Immature natural killer cell (primary cell): Measurements from ENCODE around the gene CRYGA. TPM values are rescaled to one million over a fixed set of nuclear protein-coding genes. Genes with fewer than 3 reads are reported as not detected.
"Not testable (repeated sequence)": the region's sequence is repeated elsewhere in the genome, so short reads cannot be mapped to it uniquely, and the experiment has no call there.

ENCODE experiments used
- DNase-seq, 3 donors: peaks; one replicate each; pipeline ENCODE4 v3.0.0; 2022; ENCODE audit warnings: mixed read lengths in 1 of 3
- H3K27ac Mint-ChIP-seq, 6 donors: one replicate each; pipeline ENCODE4 v1.8.0; 2020; ENCODE audit warnings: mixed read lengths in 6 of 6, mild to moderate bottlenecking in 5 of 6, inconsistent platforms in 4 of 6, moderate library complexity in 3 of 6
- H3K27me3 Mint-ChIP-seq, 3 donors: one replicate each; pipeline ENCODE4 v1.8.0; 2020 to 2021; ENCODE audit warnings: low read depth in 3 of 3, mild to moderate bottlenecking in 3 of 3, mixed read lengths in 3 of 3, moderate library complexity in 3 of 3, inconsistent platforms in 1 of 3
- H3K36me3 Mint-ChIP-seq, 3 donors: one replicate each; pipeline ENCODE4 v1.8.0; 2020; ENCODE audit warnings: mixed read lengths in 3 of 3, inconsistent platforms in 2 of 3, mild to moderate bottlenecking in 2 of 3
- H3K4me1 Mint-ChIP-seq, 2 donors: one replicate each; pipeline ENCODE4 v1.8.0; 2020; ENCODE audit warnings: inconsistent platforms in 2 of 2, mild to moderate bottlenecking in 2 of 2, mixed read lengths in 2 of 2, moderate library complexity in 1 of 2
- H3K4me3 Mint-ChIP-seq, 5 donors: one replicate each; pipeline ENCODE4 v1.8.0; 2020; ENCODE audit warnings: mild to moderate bottlenecking in 5 of 5, mixed read lengths in 5 of 5, inconsistent platforms in 3 of 5, moderate library complexity in 3 of 5
- H3K9me3 Mint-ChIP-seq, 6 donors: one replicate each; pipeline ENCODE4 v1.8.0; 2020; ENCODE audit warnings: mild to moderate bottlenecking in 6 of 6, mixed read lengths in 6 of 6, inconsistent platforms in 4 of 6, moderate library complexity in 3 of 6
- polyA plus RNA-seq, 3 donors: library from polyadenylated mRNA; unstranded; fragments of 300-500 nt; fragmentation: Illumina TruSeq; gene quantifications; one replicate each; pipeline ENCODE4 v1.2.3, GENCODE V29; 2021

Gene CRYGA
- polyA plus RNA-seq, 3 donors from 2014 or later, result not detected

- Mint-ChIP-seq H3K27me3 (peaks cover 5 to 14% (median 7%) of the 10 kb centered on the region in 3 donors), H3K9me3 (no peaks in the 10 kb centered on the region), H3K27ac (no peak overlapping the region), H3K4me1 (peaks cover 8 to 11% of the 10 kb centered on the region in 2 donors), H3K4me3 (no peak overlapping the region), H3K36me3 (no peaks in the 10 kb centered on the region)
- DNase-seq, result no peak
Measured at GRCh38 chr2:208128136-208128535, 35.3 kb downstream of the CRYGA start.

GRCh38 chr2:208127090-208127489 lies 36.3 kb downstream of the CRYGA start:
- no peak overlapping the region for H3K4me3 Mint-ChIP-seq
- DNase-seq, result no peak
- H3K4me1 Mint-ChIP-seq, result peaks cover 8 to 11% of the 10 kb centered on the region in 2 donors
- H3K36me3 Mint-ChIP-seq, result no peaks in the 10 kb centered on the region
- no peak overlapping the region for H3K27ac Mint-ChIP-seq
- H3K27me3 Mint-ChIP-seq, result peaks cover 3 to 14% (median 7%) of the 10 kb centered on the region in 3 donors
- no peaks in the 10 kb centered on the region for H3K9me3 Mint-ChIP-seq

- no peak for DNase-seq
- H3K9me3 Mint-ChIP-seq, result no peaks in the 10 kb centered on the region
- H3K27me3 Mint-ChIP-seq, result peaks cover 5 to 14% (median 7%) of the 10 kb centered on the region in 3 donors
- H3K4me3 Mint-ChIP-seq, result no peak overlapping the region
- peaks cover 8 to 11% of the 10 kb centered on the region in 2 donors for H3K4me1 Mint-ChIP-seq
- no peaks in the 10 kb centered on the region for H3K36me3 Mint-ChIP-seq
- H3K27ac Mint-ChIP-seq, result no peak overlapping the region
Measured at GRCh38 chr2:208125251-208125650, 38.1 kb downstream of the CRYGA start.

- H3K4me1 Mint-ChIP-seq, result peaks cover 8 to 11% of the 10 kb centered on the region in 2 donors
- H3K36me3 Mint-ChIP-seq, H3K27ac Mint-ChIP-seq, H3K9me3 Mint-ChIP-seq: not testable (repeated sequence)
- peak in 2 of 3 donors; percentile 2 to 6 for DNase-seq
- peak within 1 kb of the TSS in 3 of 5 donors; percentile 22 to 68 (median 44) for H3K4me3 Mint-ChIP-seq
- H3K27me3 Mint-ChIP-seq, result peaks cover 5 to 14% (median 7%) of the 10 kb centered on the region in 3 donors
Measured at GRCh38 chr2:208124013-208124715, 39.2 kb downstream of the CRYGA start, which contains the start of gene CRYGD. Gene CRYGD (minus strand): TSS chr2:208124524. CDS start chr2:208124473, 51 bp downstream.

- no peak for DNase-seq
- no peak overlapping the region for H3K27ac Mint-ChIP-seq
- peaks cover 5 to 13% (median 9%) of the 10 kb centered on the region in 3 donors for H3K27me3 Mint-ChIP-seq
- no peak overlapping the region for H3K4me3 Mint-ChIP-seq
- H3K36me3 Mint-ChIP-seq, result no peaks in the 10 kb centered on the region
- peaks cover 8 to 11% of the 10 kb centered on the region in 2 donors for H3K4me1 Mint-ChIP-seq
- H3K9me3 Mint-ChIP-seq, result no peaks in the 10 kb centered on the region
Measured at GRCh38 chr2:208122248-208122647, 41.1 kb downstream of the CRYGA start.

GRCh38 chr2:208118918-208119317 lies 44.5 kb downstream of the CRYGA start:
- no peak overlapping the region for H3K4me3 Mint-ChIP-seq
- DNase-seq, result no peak
- no peaks in the 10 kb centered on the region for H3K36me3 Mint-ChIP-seq
- no peaks in the 10 kb centered on the region for H3K9me3 Mint-ChIP-seq
- H3K27ac Mint-ChIP-seq, result no peak overlapping the region
- peaks cover 0 to 3% (median 2%) of the 10 kb centered on the region in 3 donors for H3K27me3 Mint-ChIP-seq
- peaks cover 3% of the 10 kb centered on the region in 2 donors for H3K4me1 Mint-ChIP-seq

GRCh38 chr2:208117390-208117789 lies 46.0 kb downstream of the CRYGA start:
- H3K9me3 Mint-ChIP-seq, H3K4me3 Mint-ChIP-seq, DNase-seq, H3K4me1 Mint-ChIP-seq, H3K36me3 Mint-ChIP-seq, H3K27ac Mint-ChIP-seq, H3K27me3 Mint-ChIP-seq: not testable (repeated sequence)

GRCh38 chr2:208112969-208113368 lies 50.4 kb downstream of the CRYGA start:
- H3K36me3 Mint-ChIP-seq, result no peaks in the 10 kb centered on the region

GRCh38 chr2:208112273-208112745 lies 51.1 kb downstream of the CRYGA start:
- not testable (repeated sequence) for DNase-seq, H3K4me3 Mint-ChIP-seq, H3K4me1 Mint-ChIP-seq, H3K27me3 Mint-ChIP-seq, H3K9me3 Mint-ChIP-seq, H3K27ac Mint-ChIP-seq, H3K36me3 Mint-ChIP-seq

More at GRCh38 chr2:208112969-208113368, 50.4 kb downstream of the CRYGA start:
- Mint-ChIP-seq H3K4me3 (no peak overlapping the region), H3K9me3 (no peaks in the 10 kb centered on the region), H3K27ac (no peak overlapping the region), H3K27me3 (peaks cover 0 to 6% (median 5%) of the 10 kb centered on the region in 3 donors), H3K4me1 (no peaks in the 10 kb centered on the region)
- DNase-seq, result no peak

Other genes with a start within 250 kb of the CRYGA start
- 1 to 10 TPM; 2.8 to 6.5 (median 3.1) TPM for gene PLEKHM3, start 138.1 kb downstream of the CRYGA start, polyA plus RNA-seq
- not detected for gene CRYGD, start 39.1 kb downstream of the CRYGA start, polyA plus RNA-seq
- not detected for gene CRYGC, start 33.8 kb downstream of the CRYGA start, polyA plus RNA-seq
- gene CRYGB, start 17.4 kb downstream of the CRYGA start, polyA plus RNA-seq, result not detected
- not detected for gene C2orf80, start 26.4 kb upstream of the CRYGA start, polyA plus RNA-seq
- 10 to 100 TPM in 2 of 3 donors, 1 to 10 TPM in 1; 5.2 to 10.7 (median 10.6) TPM for gene IDH1, start 91.5 kb upstream of the CRYGA start, polyA plus RNA-seq
- 10 to 100 TPM in 2 of 3 donors, 1 to 10 TPM in 1; 5.5 to 14.5 (median 10.5) TPM for gene PIKFYVE, start 102.7 kb upstream of the CRYGA start, polyA plus RNA-seq
- gene PTH2R, start 243.2 kb upstream of the CRYGA start, polyA plus RNA-seq, result under 1 TPM in 1 of 3 donors, not detected in 2; 0.07 TPM